ENCODE results near the gene HAX1. TPM values are rescaled to one million over a fixed set of nuclear protein-coding genes. Genes with fewer than 3 reads are reported as not detected.

The HAX1 gene
- total RNA-seq, 1 experiment from 2014 or later, result 80.4 TPM

DNA sequence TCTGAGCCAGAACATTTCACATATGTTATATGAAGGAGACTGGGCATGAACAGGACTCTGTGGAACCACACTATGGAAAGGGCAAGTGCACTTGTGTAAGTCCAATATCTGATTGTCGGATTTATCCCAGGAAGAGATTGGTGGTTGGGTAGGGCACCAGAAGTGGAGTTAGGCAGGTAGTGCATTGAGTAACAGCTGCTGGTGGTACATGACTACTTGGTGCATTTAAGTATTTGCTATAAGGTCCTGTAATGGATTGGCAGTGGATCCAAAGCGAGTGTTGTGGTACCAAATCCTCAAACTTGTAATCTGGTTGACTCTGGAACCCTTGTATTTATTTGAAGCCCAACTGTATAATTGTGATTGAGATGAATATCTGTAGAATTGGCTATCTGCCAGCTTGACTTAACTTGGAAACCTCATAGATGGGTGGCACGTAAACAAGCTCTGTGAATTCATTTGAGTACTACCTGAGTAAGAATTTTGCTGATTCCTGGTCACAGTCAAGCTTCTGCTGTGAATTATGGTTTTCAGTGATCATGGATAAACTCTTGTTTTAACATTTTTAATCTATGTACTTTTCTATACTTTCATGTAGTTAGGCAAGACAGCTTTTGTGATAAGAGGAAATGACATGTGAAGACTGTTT is 30.6 kb upstream of the HAX1 start:
- Histone ChIP-seq H3K18ac (ENCODE audit: insufficient read length, low read depth, low read length) (no peak overlapping the region), H3K4me1 (ENCODE audit: insufficient read depth, low read length) (no peaks in the 10 kb centered on the region; the same call in 1 of the 2 replicates), H2AK5ac (ENCODE audit: insufficient read length, low read length) (no peak overlapping the region), H4K91ac (ENCODE audit: insufficient read length, low read depth, low read length) (no peak overlapping the region), H2AFZ (ENCODE audit: low read length) (no peak overlapping the region), H3K4ac (ENCODE audit: low read depth, low read length) (no peak overlapping the region), H3K56ac (ENCODE audit: insufficient read length, low read depth, low read length) (no peak overlapping the region), H3K4me2 (ENCODE audit: insufficient read depth, insufficient read length, low read length) (no peak overlapping the region), H3K79me1 (ENCODE audit: insufficient read depth, low read depth, low read length, poor library complexity, severe bottlenecking) (peaks cover 3% of the 10 kb centered on the region), H2BK120ac (ENCODE audit: low read depth, low read length, poor library complexity, severe bottlenecking) (no peak overlapping the region), H3K27ac (ENCODE audit: insufficient read length, low read depth, low read length) (no peak overlapping the region), H2BK12ac (ENCODE audit: insufficient read length, low read depth, low read length) (no peak overlapping the region), H3K9me3 (ENCODE audit: control insufficient read depth, low read depth, low read length) (no peaks in the 10 kb centered on the region), H3K14ac (ENCODE audit: insufficient read depth, low read length) (no peak overlapping the region), H2BK5ac (ENCODE audit: insufficient read length, low read length) (no peak overlapping the region), H2BK20ac (ENCODE audit: low read depth, low read length, poor library complexity, severe bottlenecking) (no peak overlapping the region), H3K23ac (ENCODE audit: insufficient read length, low read depth, low read length) (no peak overlapping the region), H2BK15ac (ENCODE audit: low read depth, low read length) (no peak overlapping the region), H4K5ac (ENCODE audit: insufficient read length, low read depth, low read length) (no peak overlapping the region), H3K23me2 (ENCODE audit: insufficient read length, low read depth, low read length, poor library complexity, severe bottlenecking) (no peaks in the 10 kb centered on the region), H3K79me2 (ENCODE audit: insufficient read depth, low read length) (peaks cover 5% of the 10 kb centered on the region; the same call in 1 of the 2 replicates), H3K9ac (ENCODE audit: extremely low read depth, insufficient read length, low read length) (no peak overlapping the region), H4K8ac (replicated peaks; ENCODE audit: insufficient read length, low read depth, low read length) (no peak overlapping the region), H4K20me1 (ENCODE audit: control insufficient read depth, insufficient read depth, insufficient read length) (peaks cover 2% of the 10 kb centered on the region), H3T11ph (ENCODE audit: low read length) (no peak overlapping the region), H3K27me3 (ENCODE audit: insufficient read depth, low read length) (no peaks in the 10 kb centered on the region)
- Mint-ChIP-seq H3K4me3 (no peak overlapping the region), H3K9me3 (no peaks in the 10 kb centered on the region), H3K36me3 (ENCODE audit: insufficient read depth in 1 of 3, low read depth in 3 of 3) (peaks cover 56 to 93% (median 91%) of the 10 kb centered on the region in 3 experiments; a peak in 6 of 7 replicates), H3K27ac (no peak overlapping the region), H3K27me3 (ENCODE audit: low read depth) (no peaks in the 10 kb centered on the region), H3K4me1 (no peaks in the 10 kb centered on the region)
- TF ChIP-seq, protein P1, sequence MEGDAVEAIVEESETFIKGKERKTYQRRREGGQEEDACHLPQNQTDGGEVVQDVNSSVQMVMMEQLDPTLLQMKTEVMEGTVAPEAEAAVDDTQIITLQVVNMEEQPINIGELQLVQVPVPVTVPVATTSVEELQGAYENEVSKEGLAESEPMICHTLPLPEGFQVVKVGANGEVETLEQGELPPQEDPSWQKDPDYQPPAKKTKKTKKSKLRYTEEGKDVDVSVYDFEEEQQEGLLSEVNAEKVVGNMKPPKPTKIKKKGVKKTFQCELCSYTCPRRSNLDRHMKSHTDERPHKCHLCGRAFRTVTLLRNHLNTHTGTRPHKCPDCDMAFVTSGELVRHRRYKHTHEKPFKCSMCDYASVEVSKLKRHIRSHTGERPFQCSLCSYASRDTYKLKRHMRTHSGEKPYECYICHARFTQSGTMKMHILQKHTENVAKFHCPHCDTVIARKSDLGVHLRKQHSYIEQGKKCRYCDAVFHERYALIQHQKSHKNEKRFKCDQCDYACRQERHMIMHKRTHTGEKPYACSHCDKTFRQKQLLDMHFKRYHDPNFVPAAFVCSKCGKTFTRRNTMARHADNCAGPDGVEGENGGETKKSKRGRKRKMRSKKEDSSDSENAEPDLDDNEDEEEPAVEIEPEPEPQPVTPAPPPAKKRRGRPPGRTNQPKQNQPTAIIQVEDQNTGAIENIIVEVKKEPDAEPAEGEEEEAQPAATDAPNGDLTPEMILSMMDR (conservative IDR thresholded peaks at IDR 0.05), result no peak
- DNase-seq, result no peak
- WGBS (ENCODE audit: extremely low coverage, insufficient read length, low lambda C conversion rate), result no CpG with 5 or more reads among the region's 3 CpGs
